Activated CD4-positive, alpha-beta T cell treated with anti-CD3 and anti-CD28 coated beads, Interleukin-2, Interleukin-4, amounts not matched to agents 100 ng/mL and 50 ng/mL, durations not matched to agents 16 hours and 8 hours (primary cell): ENCODE results near the gene MRPS30.
"Not testable (repeated sequence)": the region's sequence is repeated elsewhere in the genome, so short reads cannot be mapped to it uniquely, and the experiment has no call there.

Experiments
- DNase-seq: peaks from one replicate; pipeline ENCODE4 v3.0.0-alpha.2; 2020; ENCODE audit warnings: low spot score

Gene MRPS30

DNA sequence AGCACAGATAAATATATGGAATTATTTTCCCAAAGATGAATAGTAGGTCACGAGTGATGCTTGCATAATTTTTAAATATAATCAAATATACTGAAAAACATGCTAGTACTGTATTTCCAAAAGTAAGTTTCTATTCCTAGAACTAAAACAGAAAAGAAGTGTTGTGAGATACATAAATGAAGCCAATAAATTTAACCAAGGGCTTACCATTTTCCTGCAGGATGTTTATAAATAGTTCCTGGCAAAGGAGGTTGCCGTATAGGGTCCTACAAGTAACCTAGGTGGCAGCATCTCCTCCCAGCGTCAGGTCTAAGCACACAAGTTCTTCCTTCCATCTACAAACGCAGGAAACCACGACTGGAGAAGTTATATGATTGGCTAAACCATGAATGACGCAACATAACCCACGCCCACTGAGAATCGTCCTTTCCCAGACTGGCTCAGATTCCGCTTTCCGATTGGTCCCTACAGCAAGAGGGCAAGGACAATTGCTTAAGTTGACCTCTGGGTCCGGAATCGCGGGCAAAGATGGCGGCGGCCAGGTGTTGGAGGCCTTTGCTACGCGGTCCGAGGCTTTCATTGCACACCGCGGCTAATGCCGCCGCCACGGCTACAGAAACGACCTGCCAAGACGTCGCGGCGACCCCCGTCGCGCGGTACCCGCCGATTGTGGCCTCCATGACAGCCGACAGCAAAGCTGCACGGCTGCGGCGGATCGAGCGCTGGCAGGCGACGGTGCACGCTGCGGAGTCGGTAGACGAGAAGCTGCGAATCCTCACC, at the start of gene MRPS30:
Gene MRPS30 (plus strand): TSS at position 513 of the 780 bp plus-strand sequence. CDS start 16 bp downstream, at position 529.
- peak; percentile 98 for DNase-seq

DNA sequence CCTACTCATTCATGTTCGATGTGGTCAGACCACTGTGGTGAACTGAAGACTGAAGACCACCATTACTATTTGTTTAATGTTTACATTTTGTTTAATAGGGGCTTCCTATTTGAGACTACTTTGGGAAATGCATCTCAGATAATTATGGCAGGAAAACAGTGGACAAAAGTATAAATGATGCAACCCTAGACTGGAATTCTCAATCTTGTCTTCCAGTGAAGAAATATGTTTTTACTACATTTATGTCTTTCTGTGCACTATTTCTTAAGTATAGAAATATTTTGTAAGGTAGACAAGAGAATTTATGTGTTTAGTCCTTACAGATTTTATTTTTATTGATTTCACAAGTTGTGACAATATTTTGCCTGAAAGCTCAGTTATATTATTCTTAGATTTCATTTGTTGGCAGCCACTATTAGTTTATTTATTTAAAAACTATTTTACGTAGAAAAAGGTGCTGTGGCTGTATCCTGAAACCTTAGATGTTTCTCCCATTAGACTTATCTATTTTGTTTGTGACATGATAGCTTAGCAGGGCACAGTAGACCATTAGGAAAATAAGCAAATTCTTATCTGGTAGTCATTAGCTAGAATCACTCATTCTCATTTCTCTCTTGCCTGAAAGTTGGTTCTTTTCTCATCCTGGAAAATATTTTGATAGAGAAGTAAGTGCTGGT, 39.4 kb upstream of the MRPS30 start:
- DNase-seq: no peak

DNA sequence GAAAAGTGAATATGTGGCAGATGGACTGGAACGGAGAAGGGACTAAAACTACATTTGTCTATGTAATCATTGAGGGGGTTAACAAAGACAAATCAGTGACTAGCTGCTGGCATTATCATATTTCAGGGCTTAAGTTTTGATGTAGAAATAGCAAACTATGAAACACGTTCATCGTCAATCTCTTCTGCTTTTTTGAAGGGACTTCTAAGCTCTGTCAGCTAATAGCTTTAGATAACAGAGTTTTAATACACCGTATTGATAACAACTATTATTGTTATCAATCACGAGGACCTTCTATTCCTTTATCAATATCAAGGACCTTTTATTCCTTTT, 38.9 kb upstream of the MRPS30 start:
- DNase-seq: no peak

DNA sequence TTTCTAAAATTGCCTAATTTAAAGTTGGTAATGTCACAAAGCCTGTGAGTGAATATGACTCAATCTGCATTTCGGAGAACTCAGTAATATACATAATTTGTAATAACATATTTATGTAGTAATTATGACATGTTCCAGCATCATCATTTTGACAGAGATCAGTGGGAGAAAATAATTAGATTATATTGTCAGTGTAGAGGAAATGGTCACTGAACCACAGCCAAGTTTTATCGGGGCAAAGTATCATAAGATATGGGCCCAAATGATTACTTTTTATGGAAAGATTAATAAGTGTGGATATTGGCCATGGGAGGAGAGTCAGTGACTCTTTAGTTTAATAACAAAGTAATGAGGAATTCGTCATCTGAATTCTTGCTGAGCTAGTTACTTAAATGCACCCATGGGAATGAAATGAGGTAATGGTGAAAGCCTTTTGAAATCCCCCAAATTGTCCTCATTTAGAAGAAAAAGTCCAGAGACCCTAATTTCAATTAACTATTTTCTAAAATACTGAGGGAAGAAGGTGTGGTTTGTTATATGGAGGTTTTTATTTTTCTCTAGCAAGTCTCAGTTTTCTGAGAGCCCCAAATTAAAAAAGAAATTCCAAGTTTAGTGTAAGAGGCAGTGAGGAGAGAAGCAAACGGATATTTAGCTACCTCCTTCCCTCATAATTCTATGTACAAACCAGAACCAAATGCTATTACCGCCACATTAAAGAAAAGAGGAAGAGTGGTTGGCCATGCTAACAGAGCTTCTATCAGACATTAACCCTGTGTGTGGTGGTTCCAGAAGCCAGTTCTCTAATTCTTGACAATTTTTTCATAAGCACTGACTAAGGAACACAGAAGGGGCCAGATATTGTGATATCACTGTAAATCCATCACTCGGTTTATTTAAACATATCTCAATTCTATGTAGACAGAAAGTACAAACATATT, 37.7 kb upstream of the MRPS30 start:
- DNase-seq: no peak

DNA sequence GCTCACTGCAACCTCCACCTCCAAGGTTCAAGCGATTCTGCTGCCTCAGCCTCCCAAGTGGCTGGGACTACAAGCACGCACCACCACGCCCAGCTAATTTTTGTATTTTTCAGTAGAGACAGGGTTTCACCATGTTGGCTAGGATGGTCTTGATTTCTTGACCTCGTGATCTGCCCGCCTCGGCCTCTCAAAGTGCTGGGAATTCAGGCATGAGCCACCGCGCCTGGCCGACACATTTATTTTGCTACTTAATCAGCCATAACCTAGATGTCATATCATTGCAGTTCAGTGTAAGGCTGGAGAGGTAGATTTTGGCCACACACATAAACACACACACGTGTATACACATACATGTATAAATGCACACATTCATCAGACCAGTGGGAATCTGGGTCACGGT, 36.4 kb upstream of the MRPS30 start:
- DNase-seq: not testable (repeated sequence)

DNA sequence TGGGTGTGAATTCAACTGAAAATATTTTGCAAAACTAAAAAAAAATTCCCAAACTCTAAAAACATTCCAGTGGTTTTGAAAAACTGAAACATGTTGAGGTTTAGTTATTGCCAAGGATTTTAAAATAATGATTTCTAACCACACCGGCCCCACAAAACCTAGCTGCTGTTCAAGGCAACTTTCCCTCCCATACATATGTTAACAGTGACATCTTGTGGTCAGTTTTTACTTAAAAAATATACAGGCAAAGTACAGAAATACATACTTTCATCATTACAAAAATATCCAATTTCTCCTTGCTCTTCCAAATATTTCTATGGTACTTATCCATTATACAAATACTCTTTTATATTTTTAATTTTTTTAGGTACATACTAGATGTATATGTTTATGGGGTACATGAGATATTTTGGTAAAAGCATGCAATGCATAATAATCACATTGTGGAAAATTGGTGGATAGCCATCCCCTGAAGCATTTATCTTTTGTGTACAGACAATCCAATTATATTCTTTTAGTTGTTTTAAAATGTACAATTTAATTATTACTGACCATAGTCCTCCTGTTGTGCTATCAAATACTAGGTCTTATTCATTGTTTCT, 34.4 kb upstream of the MRPS30 start:
- peak; percentile 19 for DNase-seq

GRCh38 chr5:44779167-44779566, 29.6 kb upstream of the MRPS30 start:
- DNase-seq: no peak

- no peak for DNase-seq
Measured at GRCh38 chr5:44783634-44784315, 25.0 kb upstream of the MRPS30 start.

DNA sequence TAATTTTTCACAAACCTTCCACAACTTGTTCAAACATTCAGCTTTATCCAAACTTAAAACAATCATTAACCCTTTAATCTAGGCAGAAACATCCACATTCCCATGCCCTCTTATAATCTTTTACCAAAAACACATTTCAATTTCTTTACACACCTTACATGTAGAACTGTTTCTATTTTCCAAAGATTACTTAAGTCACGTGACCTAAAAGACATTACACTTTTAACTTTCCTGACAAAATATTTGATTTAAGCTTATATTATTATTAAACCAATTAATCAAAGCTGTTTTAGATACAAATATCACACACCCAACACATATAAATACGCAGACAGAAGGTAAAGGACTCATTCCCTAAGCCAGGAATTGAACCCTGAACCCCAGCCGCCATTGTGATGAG, 21.0 kb upstream of the MRPS30 start:
- DNase-seq: no peak

DNA sequence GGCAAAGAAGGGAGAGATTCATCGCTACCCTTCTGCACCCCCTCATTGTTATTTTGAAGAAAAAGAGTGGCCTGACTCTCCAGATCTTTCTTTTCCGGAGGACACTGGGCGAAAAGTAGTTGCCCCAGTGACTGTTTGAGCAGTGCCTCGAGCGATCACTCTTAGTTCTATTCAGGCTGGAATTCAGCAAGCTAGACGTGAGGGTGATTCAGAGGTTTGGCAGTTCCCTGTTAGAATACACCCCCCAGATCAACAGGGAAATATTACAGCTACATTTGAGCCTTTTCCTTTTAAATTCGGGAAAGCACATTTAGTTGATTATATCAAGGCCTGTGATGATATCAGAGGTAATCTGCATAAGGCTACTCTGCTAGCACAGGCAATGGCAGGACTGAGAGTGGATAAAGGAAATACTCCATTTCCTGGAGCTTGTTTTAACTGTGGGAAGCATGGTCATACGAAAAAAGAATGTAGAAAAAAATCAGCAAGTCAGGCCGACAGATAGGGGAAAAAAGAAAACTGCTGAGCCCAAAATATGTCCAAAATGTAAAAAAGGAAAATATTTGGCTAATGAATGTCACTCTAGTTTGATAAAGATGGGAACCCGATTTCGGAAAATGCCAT, 19.3 kb upstream of the MRPS30 start:
- not testable (repeated sequence) for DNase-seq

DNA sequence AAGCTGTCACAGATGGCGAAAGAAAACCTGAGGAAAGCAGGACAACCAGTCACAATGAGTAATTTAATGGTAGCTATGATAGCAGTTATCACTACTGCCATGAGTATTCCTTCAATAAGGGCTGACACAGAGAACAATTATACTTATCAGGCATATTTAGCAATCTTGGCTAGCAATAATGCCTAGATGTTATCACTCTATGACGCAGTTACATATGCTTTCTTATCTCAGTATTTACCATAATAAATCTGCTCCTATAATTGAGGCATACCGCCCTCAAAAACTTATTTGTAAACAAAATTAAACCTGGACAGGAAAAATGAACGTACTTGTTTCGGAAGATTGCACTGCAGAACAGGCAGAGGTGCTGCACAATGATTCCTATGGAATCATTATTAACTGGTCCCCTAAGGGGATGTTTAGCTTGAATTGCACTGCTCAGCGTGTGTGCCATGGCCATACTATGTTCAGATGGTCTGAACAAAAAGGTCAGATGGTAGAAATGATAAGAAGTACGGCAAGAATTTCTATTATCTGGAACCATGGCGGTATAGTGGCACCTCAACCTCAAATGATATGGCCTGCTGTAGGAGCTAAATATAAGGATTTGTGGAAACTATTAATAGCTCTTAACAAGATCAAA, 16.6 kb upstream of the MRPS30 start:
- not testable (repeated sequence) for DNase-seq

- no peak for DNase-seq
Measured at GRCh38 chr5:44794371-44794770, 14.4 kb upstream of the MRPS30 start.

DNA sequence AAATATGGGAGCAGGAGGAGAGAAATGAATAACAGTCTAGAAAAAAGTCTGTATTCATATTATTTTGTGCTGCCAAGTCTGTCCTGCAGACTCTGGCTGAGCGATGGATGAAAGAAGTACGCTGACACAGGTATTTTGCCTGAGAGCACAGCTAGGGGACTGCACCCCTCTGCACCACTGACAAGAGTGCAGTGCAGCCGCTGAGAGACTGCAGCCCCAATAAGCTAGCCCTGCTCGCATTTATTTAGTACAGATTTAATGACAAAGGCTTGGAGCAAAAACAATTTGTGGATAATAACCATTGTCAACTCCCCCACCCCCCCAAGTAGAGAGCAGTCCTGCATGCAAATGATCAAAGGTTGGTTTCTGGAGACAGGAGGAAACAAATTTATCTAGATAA, 13.3 kb upstream of the MRPS30 start:
- no peak for DNase-seq

DNA sequence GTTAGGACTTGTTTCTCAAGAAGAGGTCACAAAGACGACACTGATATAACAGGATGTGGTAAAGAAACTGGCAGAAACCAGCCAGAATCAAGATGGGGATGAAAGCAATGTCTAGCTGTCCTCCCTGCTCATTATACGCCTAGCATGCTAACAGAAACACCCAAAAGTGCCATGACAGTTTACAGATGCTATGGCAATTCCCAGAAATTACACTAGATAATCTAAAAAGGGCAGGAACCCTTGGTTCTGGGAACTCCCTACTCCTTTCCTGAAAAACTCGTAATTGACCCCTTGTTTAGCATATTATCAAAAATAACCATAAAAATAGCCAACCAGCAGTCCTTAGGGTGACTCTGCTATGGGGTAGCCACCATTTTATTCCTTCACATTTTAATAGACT, 10.9 kb upstream of the MRPS30 start:
- DNase-seq: no peak

DNA sequence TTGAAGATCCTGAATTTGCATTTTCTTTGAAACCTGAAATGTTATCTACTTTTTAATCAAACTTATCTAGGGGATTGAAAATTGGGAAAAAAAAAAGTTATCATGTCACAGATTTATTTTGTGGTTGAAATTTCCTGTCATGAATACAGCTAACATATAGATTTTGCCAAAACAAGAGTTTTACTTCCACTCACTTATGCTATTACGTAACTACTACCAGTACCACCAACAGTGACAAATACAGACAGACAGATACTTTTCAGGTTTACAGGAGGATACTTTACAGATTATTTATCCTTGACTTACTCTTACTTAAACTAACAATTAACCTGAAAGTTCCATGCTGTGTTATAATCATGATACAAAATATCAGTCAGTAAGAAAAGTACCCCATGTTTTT, 6.8 kb upstream of the MRPS30 start:
- DNase-seq: no peak

DNA sequence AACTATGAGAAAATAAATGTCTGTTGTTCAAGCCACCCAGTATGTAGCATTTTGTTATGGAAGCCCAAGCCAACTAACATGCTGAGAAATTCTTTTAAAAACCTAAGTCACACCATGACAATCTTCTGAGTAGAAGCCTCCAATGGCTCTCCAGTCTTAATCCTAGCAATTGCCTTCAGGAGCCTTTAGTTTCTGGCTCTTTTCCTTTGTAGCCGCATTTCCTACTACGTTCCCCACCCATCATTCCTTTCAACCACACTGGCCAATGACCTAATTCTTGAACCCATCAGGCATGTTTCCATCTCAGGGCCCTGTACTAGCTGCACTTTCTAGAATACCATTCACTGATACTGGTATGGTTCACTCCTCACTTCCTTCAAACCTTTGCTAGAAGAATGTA, 2.1 kb upstream of the MRPS30 start:
- DNase-seq: no peak

- DNase-seq: no peak
Measured at GRCh38 chr5:44807269-44807668, 1.5 kb upstream of the MRPS30 start.

DNA sequence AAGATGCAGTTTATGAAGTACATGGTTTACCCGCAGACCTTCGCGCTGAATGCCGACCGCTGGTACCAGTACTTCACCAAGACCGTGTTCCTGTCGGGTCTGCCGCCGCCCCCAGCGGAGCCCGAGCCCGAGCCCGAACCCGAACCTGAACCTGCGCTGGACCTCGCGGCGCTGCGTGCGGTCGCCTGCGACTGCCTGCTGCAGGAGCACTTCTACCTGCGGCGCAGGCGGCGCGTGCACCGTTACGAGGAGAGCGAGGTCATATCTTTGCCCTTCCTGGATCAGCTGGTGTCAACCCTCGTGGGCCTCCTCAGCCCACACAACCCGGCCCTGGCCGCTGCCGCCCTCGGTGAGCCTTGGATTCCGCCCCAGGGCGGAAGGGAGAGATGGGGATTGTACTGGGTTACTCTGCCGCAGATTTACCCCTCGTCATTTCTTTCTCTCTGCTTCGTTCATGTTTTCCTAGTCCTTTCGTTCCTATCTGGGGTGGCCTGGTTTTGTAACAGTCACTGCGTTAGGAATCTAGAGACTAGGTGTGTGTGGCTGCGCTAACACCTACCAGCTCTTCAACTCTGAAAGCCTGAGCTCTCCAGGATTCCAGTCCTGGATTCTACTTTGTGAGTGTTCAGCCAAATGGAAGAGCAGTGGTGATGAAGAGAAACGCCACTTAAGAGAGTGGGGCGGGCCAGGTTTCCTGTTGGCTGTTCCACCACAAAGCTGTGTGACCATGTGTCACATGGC, 638 bp downstream of the MRPS30 start:
- DNase-seq: peak; percentile 49

DNA sequence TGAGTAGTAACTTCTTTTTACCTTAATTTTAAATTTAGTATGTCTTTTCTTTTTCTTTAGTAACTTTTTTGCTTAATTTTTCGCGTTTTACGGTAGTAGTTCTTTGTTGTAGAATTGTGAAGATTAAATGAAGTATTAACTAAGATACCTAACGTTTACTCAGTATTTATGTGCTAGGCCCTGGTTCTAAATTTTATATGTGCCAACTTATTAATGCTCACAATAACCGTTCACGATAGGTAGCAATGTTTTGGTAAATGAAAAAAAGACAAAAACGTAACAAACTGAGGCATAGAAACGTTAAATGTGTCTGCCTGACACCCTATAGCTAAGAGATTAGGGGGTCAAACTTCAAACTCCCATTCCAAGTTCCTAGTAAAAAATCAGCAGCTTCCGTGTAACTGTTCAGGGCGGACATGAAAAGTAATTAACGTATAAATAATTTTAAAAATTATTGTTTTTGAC, 1.2 kb downstream of the MRPS30 start:
- DNase-seq: no peak

- DNase-seq: no peak
Measured at GRCh38 chr5:44814761-44815160, 6.0 kb downstream of the MRPS30 start.
